GM13976 (cell line): ENCODE measurements around the gene MRPL36.
A peak's percentile ranks its signal among the peaks of the same experiment; 100 is the strongest.

ENCODE experiments used
- DNase-seq: peaks from one replicate; pipeline ENCODE4 v3.0.0; 2012; ENCODE audit warnings: low spot score
- CTCF ChIP-seq: IDR thresholded peaks from 2 replicates; pipeline ENCODE4 v1.5.1; 2012; ENCODE audit warnings: borderline replicate concordance, mild to moderate bottlenecking; ENCODE audit not compliant: insufficient read depth; ENCODE audit errors: extremely low read depth, missing control alignments, control extremely low read depth
- in situ Hi-C: fragments of 300-500 bp; cut with MboI; formaldehyde crosslinking; loops from one replicate; pipeline ENCODE4 v1.12.0; 2022; ENCODE audit warnings: low sequenced_read_pairs, mixed read lengths, inconsistent platforms; ENCODE audit not compliant: unreplicated experiment

Gene MRPL36

GRCh38 chr5:1786621-1787471 is 12.8 kb downstream of the MRPL36 start:
- in situ Hi-C loops = no loop called here
- no peak for DNase-seq
- no peak for TF ChIP-seq CTCF

GRCh38 chr5:1785984-1786383 is 13.7 kb downstream of the MRPL36 start:
- no peak for DNase-seq
- in situ Hi-C loops = no loop called here
- TF ChIP-seq CTCF = no peak

GRCh38 chr5:1785062-1785461 is 14.6 kb downstream of the MRPL36 start:
- no peak for DNase-seq
- no peak for TF ChIP-seq CTCF
- in situ Hi-C loops = no loop called here

- in situ Hi-C loops = no loop called here
- TF ChIP-seq CTCF = no peak
- no peak for DNase-seq
Measured at GRCh38 chr5:1784197-1785050, 15.2 kb downstream of the MRPL36 start.

- in situ Hi-C loops = no loop called here
- TF ChIP-seq CTCF = no peak
- DNase-seq = peak; percentile 78
Measured at GRCh38 chr5:1783216-1783554, 16.5 kb downstream of the MRPL36 start.

GRCh38 chr5:1782385-1783215 is 17.0 kb downstream of the MRPL36 start:
- DNase-seq = no peak
- TF ChIP-seq CTCF = no peak
- in situ Hi-C loops = no loop called here
